ENCODE results near the gene SSR4.

- TF ChIP-seq POLR2A (IDR thresholded peaks at IDR 0.05; ENCODE audit: low read depth) (no peak), CTCF (IDR thresholded peaks at IDR 0.05) (no peak), POLR2AphosphoS5 (IDR thresholded peaks at IDR 0.05) (no peak), EP300 (IDR thresholded peaks at IDR 0.05) (no peak)
Measured at GRCh38 chrX:153776120-153776599, 18.3 kb upstream of the SSR4 start.
